BE2C (cell line): ENCODE results near the gene BET1. TPM values are rescaled to one million over a fixed set of nuclear protein-coding genes. Genes with fewer than 3 reads are reported as not detected.
A peak's percentile ranks its signal among the peaks of the same experiment; 100 is the strongest.

Source experiments
- DNase-seq: peaks from one replicate; pipeline ENCODE4 v3.0.0-alpha.2; 2020
- H3K27me3 ChIP-seq: fragments of 250-450 bp; sonication (Bioruptor Pico); 2 replicates; pipeline ENCODE4 v1.5.1; 2020; ENCODE audit warnings: mild to moderate bottlenecking
- H3K36me3 ChIP-seq: fragments of 250-450 bp; sonication (Bioruptor Pico); 2 replicates; pipeline ENCODE4 v1.5.1; 2020; ENCODE audit warnings: mild to moderate bottlenecking
- H3K4me1 ChIP-seq: fragments of 250-450 bp; sonication (Bioruptor Pico); 2 replicates; pipeline ENCODE4 v1.5.1; 2020
- H3K4me3 ChIP-seq: 2 replicates; pipeline ENCODE4 v1.5.1; 2011; ENCODE audit warnings: low read depth, low read length
- H3K9me3 ChIP-seq: fragments of 250-450 bp; sonication (Bioruptor Pico); 2 replicates; pipeline ENCODE4 v1.5.1; 2020
- polyA plus RNA-seq: library from polyadenylated mRNA; unstranded; fragments of >200 nt; gene quantifications from one replicate; pipeline ENCODE4 v1.2.1, GENCODE V29; 2012; ENCODE audit warnings: low read depth, missing spikeins; ENCODE audit not compliant: insufficient read length, insufficient read depth
- TF ChIP-seq, protein P1 (sequence below): IDR thresholded peaks from 2 replicates; pipeline ENCODE4 v1.5.1; 2012; ENCODE audit warnings: mild to moderate bottlenecking, low read depth, low read length

The BET1 gene
- polyA plus RNA-seq, result 10.4 TPM

- no peaks in the 10 kb centered on the region for H3K36me3 ChIP-seq
- H3K4me1 ChIP-seq, result no peaks in the 10 kb centered on the region
- no peaks in the 10 kb centered on the region for H3K9me3 ChIP-seq
- DNase-seq, result peak; percentile 89
- H3K27me3 ChIP-seq, result peaks cover 11% of the 10 kb centered on the region
- peak within 1 kb of the TSS; percentile 95 for H3K4me3 ChIP-seq
- TF ChIP-seq, protein P1, sequence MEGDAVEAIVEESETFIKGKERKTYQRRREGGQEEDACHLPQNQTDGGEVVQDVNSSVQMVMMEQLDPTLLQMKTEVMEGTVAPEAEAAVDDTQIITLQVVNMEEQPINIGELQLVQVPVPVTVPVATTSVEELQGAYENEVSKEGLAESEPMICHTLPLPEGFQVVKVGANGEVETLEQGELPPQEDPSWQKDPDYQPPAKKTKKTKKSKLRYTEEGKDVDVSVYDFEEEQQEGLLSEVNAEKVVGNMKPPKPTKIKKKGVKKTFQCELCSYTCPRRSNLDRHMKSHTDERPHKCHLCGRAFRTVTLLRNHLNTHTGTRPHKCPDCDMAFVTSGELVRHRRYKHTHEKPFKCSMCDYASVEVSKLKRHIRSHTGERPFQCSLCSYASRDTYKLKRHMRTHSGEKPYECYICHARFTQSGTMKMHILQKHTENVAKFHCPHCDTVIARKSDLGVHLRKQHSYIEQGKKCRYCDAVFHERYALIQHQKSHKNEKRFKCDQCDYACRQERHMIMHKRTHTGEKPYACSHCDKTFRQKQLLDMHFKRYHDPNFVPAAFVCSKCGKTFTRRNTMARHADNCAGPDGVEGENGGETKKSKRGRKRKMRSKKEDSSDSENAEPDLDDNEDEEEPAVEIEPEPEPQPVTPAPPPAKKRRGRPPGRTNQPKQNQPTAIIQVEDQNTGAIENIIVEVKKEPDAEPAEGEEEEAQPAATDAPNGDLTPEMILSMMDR, result no peak
These were observed at the start of gene BET1 for GRCh38 chr7:94004024-94004951. Gene BET1 (minus strand): TSS chr7:94004355. CDS start chr7:94004216, 139 bp downstream.

GRCh38 chr7:94053532-94053931 lies 49.4 kb upstream of the BET1 start:
- Histone ChIP-seq H3K9me3 (no peaks in the 10 kb centered on the region), H3K36me3 (no peaks in the 10 kb centered on the region), H3K4me3 (no peak overlapping the region), H3K4me1 (no peaks in the 10 kb centered on the region), H3K27me3 (0 out of 2 replicates have a peak, but pooled peaks cover 3% of the 10 kb centered on the region)
- TF ChIP-seq, protein P1, result no peak
- no peak for DNase-seq

GRCh38 chr7:94052398-94053180 lies 48.4 kb upstream of the BET1 start:
- Histone ChIP-seq H3K36me3 (no peaks in the 10 kb centered on the region), H3K9me3 (no peaks in the 10 kb centered on the region), H3K27me3 (no peaks in the 10 kb centered on the region), H3K4me1 (no peaks in the 10 kb centered on the region), H3K4me3 (no peak overlapping the region)
- TF ChIP-seq, protein P1, result no peak
- DNase-seq, result no peak

GRCh38 chr7:94050046-94050445 lies 45.9 kb upstream of the BET1 start:
- H3K4me3 ChIP-seq, result no peak overlapping the region
- no peaks in the 10 kb centered on the region for H3K9me3 ChIP-seq
- TF ChIP-seq, protein P1, result no peak
- no peaks in the 10 kb centered on the region for H3K27me3 ChIP-seq
- no peak for DNase-seq
- H3K4me1 ChIP-seq, result no peaks in the 10 kb centered on the region
- no peaks in the 10 kb centered on the region for H3K36me3 ChIP-seq

GRCh38 chr7:94049615-94050014 lies 45.5 kb upstream of the BET1 start:
- Histone ChIP-seq H3K4me3 (no peak overlapping the region), H3K4me1 (no peaks in the 10 kb centered on the region), H3K9me3 (no peaks in the 10 kb centered on the region), H3K27me3 (no peaks in the 10 kb centered on the region), H3K36me3 (no peaks in the 10 kb centered on the region)
- no peak for DNase-seq
- TF ChIP-seq, protein P1, result no peak
